Measurements from ENCODE around the gene AGBL5.
A peak's percentile ranks its signal among the peaks of the same experiment; 100 is the strongest.

AGBL5 gene

DNA sequence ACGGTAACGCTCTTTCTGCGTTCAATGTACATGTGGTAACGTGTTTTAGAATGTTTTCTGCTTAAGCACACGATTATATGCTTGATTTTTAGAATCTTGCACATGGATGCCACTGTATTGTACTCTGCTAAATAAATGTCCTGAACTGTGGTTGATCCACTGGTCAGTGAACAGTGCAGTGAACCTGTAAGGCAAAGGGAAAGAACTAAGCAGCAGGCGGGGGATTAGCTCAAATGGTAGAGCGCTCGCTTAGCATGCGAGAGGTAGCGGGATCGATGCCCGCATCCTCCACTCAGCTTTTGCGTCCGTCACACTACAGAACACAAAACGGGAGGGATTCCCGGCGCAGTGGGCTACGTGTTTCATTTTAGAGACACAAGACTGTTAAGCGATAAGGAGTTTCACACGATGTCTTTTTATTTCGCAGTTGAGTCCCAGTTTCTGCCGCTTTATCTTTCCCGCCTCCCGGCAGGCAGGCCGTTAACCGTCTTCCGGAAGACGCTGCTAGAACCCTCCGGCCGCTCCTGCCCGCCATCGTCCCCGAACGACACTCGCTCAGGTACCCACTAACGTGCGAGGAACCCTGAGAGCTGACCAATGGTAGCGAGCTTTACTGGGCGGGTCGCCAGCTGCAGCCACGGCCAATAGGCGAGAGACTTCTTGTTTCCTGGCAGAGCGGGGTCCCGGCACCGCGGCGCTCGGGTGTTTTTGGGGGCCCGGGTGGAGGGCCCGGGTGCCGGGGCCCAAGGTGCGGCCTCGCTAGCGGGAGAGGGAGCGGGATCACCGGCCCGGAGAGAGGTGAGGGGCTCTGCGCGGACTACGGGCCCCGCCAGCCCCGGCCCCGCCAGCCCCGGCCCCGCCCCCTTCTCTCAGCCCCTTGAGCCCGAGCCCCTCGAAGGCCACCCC is at the start of gene AGBL5:
Gene AGBL5, plus strand, starts transcription at position 673 of the 906 bp plus-strand sequence. CDS start 1,291 bp downstream, outside the sequence.
- DNase-seq (ENCODE audit: low spot score) (peak; percentile 90), FAIRE-seq (peak; percentile 42)

DNA sequence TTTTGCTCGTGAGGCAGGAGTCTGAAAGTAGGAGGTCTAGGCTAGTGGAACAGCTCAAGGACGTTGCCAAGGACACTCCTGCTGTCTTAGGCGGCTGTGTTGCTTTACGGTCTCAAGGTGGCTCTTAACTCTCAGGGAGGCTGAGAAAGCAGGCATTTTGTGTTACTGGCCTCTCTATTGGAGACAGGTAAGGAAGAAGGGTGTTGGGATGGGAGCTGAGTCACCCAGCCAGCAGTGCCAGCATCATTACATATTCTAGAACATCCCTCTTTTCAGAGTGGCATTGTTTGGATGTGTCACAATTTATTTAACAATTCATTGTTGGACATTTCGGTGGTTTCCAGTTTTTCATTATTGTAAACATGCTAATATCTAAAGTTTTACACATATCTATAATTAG is 49.5 kb upstream of the AGBL5 start:
- FAIRE-seq (no peak), DNase-seq (ENCODE audit: low spot score) (no peak)

DNA sequence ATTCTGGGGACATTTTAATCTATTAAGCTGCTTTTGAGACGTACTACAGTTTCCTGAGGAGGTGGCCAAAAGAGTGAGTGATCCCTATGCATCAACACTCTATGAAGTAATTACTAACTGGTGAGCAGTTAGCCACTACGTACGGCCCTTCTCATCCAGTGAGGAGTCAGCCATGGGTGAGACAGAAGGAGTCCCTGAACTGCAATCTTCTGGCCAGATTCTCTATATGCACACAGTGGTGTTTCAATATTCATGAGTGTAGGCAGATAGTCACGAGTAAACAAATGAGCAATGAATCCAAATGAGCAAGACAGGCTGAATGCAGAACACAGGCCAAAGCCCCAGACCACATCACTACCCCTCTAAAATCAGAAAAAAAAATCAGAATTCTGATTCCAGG is 48.5 kb upstream of the AGBL5 start:
- no peak for FAIRE-seq
- no peak for DNase-seq (ENCODE audit: low spot score)

DNA sequence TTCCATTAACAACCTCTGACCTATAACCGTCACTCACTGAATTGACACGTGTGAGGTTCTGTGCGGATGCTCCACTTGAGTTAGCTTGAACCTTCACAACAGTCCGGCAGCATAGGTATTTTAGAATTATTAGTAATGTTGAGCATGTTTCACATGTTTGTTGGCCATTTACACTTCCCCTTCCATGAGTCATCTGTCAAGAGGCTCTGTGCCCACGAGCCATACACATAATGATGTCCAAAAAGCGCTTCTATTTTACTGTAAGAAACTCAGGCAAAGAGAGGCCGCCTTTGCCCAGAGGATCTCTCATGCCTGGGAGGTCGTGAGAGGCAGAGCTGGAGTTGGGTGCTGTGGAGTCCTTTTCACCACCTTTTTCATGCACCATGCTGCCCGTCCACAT is 47.6 kb upstream of the AGBL5 start:
- no peak for FAIRE-seq
- DNase-seq (ENCODE audit: low spot score), result no peak

GRCh38 chr2:27006602-27007415 is 44.7 kb upstream of the AGBL5 start:
- FAIRE-seq (no peak), DNase-seq (ENCODE audit: low spot score) (no peak)

DNA sequence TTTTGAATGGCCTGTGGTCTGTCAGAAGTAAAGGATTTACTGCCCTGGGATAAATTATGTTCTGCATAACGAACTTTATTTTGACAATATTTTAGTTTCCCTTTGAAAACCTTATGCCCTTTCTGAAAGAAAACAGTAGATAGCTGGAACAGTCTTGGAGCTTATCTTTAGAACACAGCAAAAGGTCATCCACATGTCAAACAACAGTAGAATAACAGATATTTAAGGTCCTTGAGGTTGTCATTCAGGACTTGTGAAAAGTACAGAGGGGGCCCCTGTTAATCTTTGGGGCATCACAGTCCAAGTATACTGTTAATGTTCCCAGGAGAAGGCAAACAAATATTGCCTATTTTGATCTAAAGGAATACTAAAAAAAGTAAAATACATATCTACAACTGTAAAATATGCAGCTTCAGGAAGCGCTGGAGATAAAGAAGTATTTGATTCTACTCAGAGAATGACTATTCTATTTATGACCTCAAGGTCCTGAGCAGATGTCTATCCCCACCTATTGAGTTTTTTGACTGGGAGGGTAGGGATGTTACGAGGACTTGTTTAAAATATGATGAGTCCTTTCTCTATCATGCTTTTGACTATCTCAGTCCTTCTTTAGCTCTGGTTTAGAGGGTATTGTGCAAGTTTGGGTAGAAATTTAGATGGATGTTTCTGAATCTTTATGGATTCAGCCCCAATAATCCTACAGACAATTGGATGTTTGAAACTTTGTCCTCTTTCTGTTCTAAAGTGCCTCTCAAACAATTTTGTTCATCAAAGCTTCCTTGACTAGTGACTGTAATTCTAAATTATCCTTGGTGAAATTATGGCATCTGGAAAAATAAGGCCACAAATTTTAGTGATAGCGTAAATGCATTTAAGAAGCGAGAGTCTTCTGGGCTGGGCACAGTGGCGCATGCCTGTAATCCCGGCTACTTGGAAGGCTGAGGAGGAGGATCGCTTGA is 43.8 kb upstream of the AGBL5 start:
- FAIRE-seq, result no peak
- DNase-seq (ENCODE audit: low spot score), result no peak

- FAIRE-seq (no peak), DNase-seq (ENCODE audit: low spot score) (no peak)
These were observed 42.8 kb upstream of the AGBL5 start for GRCh38 chr2:27008678-27009077.

GRCh38 chr2:27009083-27009482 is 42.4 kb upstream of the AGBL5 start:
- FAIRE-seq (no peak), DNase-seq (ENCODE audit: low spot score) (no peak)

GRCh38 chr2:27009716-27010115 is 41.8 kb upstream of the AGBL5 start:
- DNase-seq (ENCODE audit: low spot score) (no peak), FAIRE-seq (no peak)

- peak; percentile 27 for DNase-seq (ENCODE audit: low spot score)
- no peak for FAIRE-seq
These were observed 41.3 kb upstream of the AGBL5 start for GRCh38 chr2:27010139-27010538.

DNA sequence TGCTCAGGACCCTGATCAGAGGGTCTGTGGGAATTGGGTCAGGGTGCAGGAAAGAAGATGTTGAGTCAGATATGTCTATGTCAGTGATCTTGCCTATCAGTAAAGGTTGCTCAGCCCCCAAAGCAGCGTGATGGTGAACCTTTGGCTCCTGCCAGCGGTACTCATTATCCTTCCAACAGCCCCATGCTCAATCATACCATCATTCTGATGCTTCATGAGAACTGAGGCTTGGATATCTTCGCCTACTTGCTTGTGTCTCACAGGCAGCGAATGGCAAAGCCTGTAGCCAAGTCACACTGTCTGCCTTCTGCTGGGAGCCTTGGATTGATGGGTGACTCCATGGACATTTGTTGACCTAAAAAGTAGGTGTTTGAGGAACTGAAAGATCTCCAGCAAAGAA is 37.7 kb upstream of the AGBL5 start:
- DNase-seq (ENCODE audit: low spot score), result no peak
- FAIRE-seq, result no peak

GRCh38 chr2:27014771-27015433 is 36.6 kb upstream of the AGBL5 start:
- FAIRE-seq (no peak), DNase-seq (ENCODE audit: low spot score) (no peak)

DNA sequence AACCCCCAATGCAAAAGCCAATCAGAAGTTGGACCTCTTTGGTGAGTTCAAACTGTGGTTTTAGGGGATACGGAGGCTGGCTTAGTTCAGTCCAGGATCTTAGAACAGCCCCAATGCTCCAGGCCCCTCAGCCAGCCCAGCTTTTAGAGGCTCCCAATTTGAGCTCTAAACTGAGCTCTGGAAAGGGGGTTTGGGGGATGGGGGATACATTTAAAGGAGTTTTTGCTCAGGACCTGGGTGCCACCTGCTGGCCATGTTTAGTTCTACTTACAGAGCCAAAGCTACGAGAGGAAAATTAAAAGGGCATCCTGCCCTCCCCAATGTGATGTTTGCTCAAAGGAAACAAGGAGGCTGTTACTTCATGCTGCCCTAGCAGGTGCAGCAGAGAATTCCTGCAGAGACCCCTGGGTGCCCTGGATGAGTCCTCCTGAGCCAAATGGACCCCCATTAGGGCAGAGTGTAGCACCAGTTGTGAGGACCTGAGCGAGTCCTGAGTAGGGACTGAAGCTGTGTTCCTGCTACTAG is 34.6 kb upstream of the AGBL5 start:
- DNase-seq (ENCODE audit: low spot score) (peak; percentile 36), FAIRE-seq (peak; percentile 22)

GRCh38 chr2:27018142-27018541 is 33.3 kb upstream of the AGBL5 start:
- FAIRE-seq (no peak), DNase-seq (ENCODE audit: low spot score) (no peak)

DNA sequence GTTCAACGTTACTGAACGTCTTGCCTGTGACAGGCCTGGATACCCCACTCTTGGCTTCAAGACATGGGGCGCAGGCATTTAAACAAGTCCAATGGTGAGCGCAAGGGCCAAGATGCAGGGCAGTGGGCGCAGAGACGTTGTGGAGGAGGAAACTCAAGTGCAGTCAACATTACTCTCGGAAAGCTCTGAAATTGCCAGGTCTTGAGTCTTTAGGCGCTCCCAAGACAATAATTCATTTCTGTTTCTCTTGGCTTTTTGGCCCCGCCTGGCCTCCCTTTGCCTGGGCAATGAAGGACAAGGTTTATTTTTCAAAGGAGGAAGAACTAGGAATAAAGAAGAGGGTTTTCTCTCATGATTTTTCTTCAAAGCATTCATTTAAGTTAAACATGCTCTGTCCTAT is 32.0 kb upstream of the AGBL5 start:
- no peak for FAIRE-seq
- no peak for DNase-seq (ENCODE audit: low spot score)

- DNase-seq (ENCODE audit: low spot score) (no peak), FAIRE-seq (peak; percentile 27)
These were observed 31.3 kb upstream of the AGBL5 start for GRCh38 chr2:27019931-27020855.

GRCh38 chr2:27021253-27022049 is 30.0 kb upstream of the AGBL5 start:
- FAIRE-seq, result peak; percentile 82

DNA sequence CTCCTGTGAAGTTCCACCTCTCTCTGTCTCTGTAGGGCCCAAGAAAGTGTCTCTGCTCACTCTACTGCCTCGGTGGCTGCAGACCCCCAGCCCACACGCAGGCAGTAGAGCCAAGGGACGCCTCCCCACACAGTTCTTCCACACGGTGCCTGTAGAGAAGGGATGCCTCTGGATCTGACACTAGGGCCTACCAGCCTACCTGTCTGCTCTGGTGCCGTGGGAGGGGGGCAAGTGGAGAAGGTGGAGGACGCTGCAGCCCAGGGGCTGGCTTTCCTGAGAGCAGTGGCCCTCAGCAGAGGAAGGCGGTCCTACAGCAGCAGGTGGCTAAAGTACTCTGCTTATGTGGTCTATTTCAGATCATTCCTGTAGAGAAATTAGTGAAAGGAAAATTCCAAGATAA is 27.7 kb upstream of the AGBL5 start:
- FAIRE-seq (no peak), DNase-seq (ENCODE audit: low spot score) (no peak)

More at GRCh38 chr2:27021253-27022049, 30.0 kb upstream of the AGBL5 start:
- DNase-seq (ENCODE audit: low spot score), result peak; percentile 70
